ENCODE data around the gene IL7R. TPM values are rescaled to one million over a fixed set of nuclear protein-coding genes. Genes with fewer than 3 reads are reported as not detected.

Gene IL7R
- 57.7 and 64.1 TPM in 2 replicates for total RNA-seq

GRCh38 chr5:35856765-35857351 lies at the start of gene IL7R:
Gene IL7R, plus strand, starts transcription at chr5:35856891. Its CDS starts 87 bp downstream, at chr5:35856978.
- peak; percentile 82 for DNase-seq
- peaks cover 47% of the 10 kb centered on the region for H3K36me3 Mint-ChIP-seq (ENCODE audit: low read depth)
- intact Hi-C loops (cut with micrococcal nuclease): loop anchor here (1.0 to 5.0 kb wide), 10 partner anchors 21 to 295 kb away; partner anchors contain the start of genes LMBRD2, SKP2 and SPEF2
- H3K4me1 Mint-ChIP-seq: peaks cover 78% of the 10 kb centered on the region
- H3K9me3 Mint-ChIP-seq: no peaks in the 10 kb centered on the region
- peak within 1 kb of the TSS; percentile 99 for H3K27ac Mint-ChIP-seq
- H3K27me3 Mint-ChIP-seq: no peaks in the 10 kb centered on the region
- peak within 1 kb of the TSS; percentile 87 for H3K4me3 Mint-ChIP-seq

GRCh38 chr5:35810601-35811000 lies 46.1 kb upstream of the IL7R start:
- peak; percentile 78 for DNase-seq
- peaks cover 41% of the 10 kb centered on the region for H3K4me1 Mint-ChIP-seq
- H3K27me3 Mint-ChIP-seq: no peaks in the 10 kb centered on the region
- intact Hi-C loops (cut with micrococcal nuclease): loop anchor here (2.0 kb wide), 1 partner anchor 26 kb away; no protein-coding TSS in a partner anchor
- H3K9me3 Mint-ChIP-seq: peaks cover 4% of the 10 kb centered on the region
- peak overlapping the region; percentile 97 for H3K27ac Mint-ChIP-seq
- peaks cover 7% of the 10 kb centered on the region for H3K36me3 Mint-ChIP-seq (ENCODE audit: low read depth)
- peak overlapping the region; percentile 71 for H3K4me3 Mint-ChIP-seq

- H3K36me3 Mint-ChIP-seq (ENCODE audit: low read depth): peaks cover 7% of the 10 kb centered on the region
- DNase-seq: peak; percentile 87
- H3K27me3 Mint-ChIP-seq: no peaks in the 10 kb centered on the region
- peak overlapping the region; percentile 97 for H3K27ac Mint-ChIP-seq
- H3K4me3 Mint-ChIP-seq: peak overlapping the region; percentile 73
- intact Hi-C loops (cut with micrococcal nuclease): loop anchor here (1.0 to 2.0 kb wide), 9 partner anchors 10 to 93 kb away; no protein-coding TSS in a partner anchor
- peaks cover 4% of the 10 kb centered on the region for H3K9me3 Mint-ChIP-seq
- H3K4me1 Mint-ChIP-seq: peaks cover 41% of the 10 kb centered on the region
These were observed 45.5 kb upstream of the IL7R start for GRCh38 chr5:35811108-35811741.

- no peaks in the 10 kb centered on the region for H3K27me3 Mint-ChIP-seq
- H3K36me3 Mint-ChIP-seq (ENCODE audit: low read depth): peaks cover 2% of the 10 kb centered on the region
- DNase-seq: no peak
- H3K4me1 Mint-ChIP-seq: peaks cover 35% of the 10 kb centered on the region
- H3K9me3 Mint-ChIP-seq: peaks cover 4% of the 10 kb centered on the region
- intact Hi-C loops (cut with micrococcal nuclease): no loop called here
- no peak overlapping the region for H3K4me3 Mint-ChIP-seq
- peak overlapping the region; percentile 51 for H3K27ac Mint-ChIP-seq
These were observed 43.2 kb upstream of the IL7R start for GRCh38 chr5:35813521-35813920.

- peak; percentile 83 for DNase-seq
- intact Hi-C loops (cut with micrococcal nuclease): loop anchor here (5.0 kb wide), 1 partner anchor 143 kb away; no protein-coding TSS in a partner anchor
- H3K27ac Mint-ChIP-seq: no peak overlapping the region
- peaks cover 7% of the 10 kb centered on the region for H3K9me3 Mint-ChIP-seq
- H3K36me3 Mint-ChIP-seq (ENCODE audit: low read depth): peaks cover 6% of the 10 kb centered on the region
- no peak overlapping the region for H3K4me3 Mint-ChIP-seq
- no peaks in the 10 kb centered on the region for H3K27me3 Mint-ChIP-seq
- peaks cover 34% of the 10 kb centered on the region for H3K4me1 Mint-ChIP-seq
These were observed 41.4 kb upstream of the IL7R start for GRCh38 chr5:35815089-35815936.

- Mint-ChIP-seq H3K4me3 (no peak overlapping the region), H3K27me3 (no peaks in the 10 kb centered on the region), H3K9me3 (peaks cover 12% of the 10 kb centered on the region), H3K27ac (no peak overlapping the region), H3K36me3 (ENCODE audit: low read depth) (peaks cover 10% of the 10 kb centered on the region), H3K4me1 (peaks cover 34% of the 10 kb centered on the region)
- DNase-seq: peak; percentile 59
- intact Hi-C loops (cut with micrococcal nuclease): loop anchor here (5.0 kb wide), 1 partner anchor 145 kb away; no protein-coding TSS in a partner anchor
These were observed 39.7 kb upstream of the IL7R start for GRCh38 chr5:35816881-35817521.

- Mint-ChIP-seq H3K27ac (peak overlapping the region; percentile 15), H3K9me3 (peaks cover 12% of the 10 kb centered on the region), H3K36me3 (ENCODE audit: low read depth) (peaks cover 11% of the 10 kb centered on the region), H3K4me1 (peaks cover 52% of the 10 kb centered on the region), H3K27me3 (no peaks in the 10 kb centered on the region), H3K4me3 (peak overlapping the region; percentile 9)
- intact Hi-C loops (cut with micrococcal nuclease): loop anchor here (5.0 kb wide), 1 partner anchor 147 kb away; no protein-coding TSS in a partner anchor
- DNase-seq: peak; percentile 13
These were observed 37.7 kb upstream of the IL7R start for GRCh38 chr5:35819026-35819425.

- peak; percentile 59 for DNase-seq
- Mint-ChIP-seq H3K36me3 (ENCODE audit: low read depth) (peaks cover 15% of the 10 kb centered on the region), H3K27ac (peak overlapping the region; percentile 77), H3K4me3 (no peak overlapping the region), H3K27me3 (no peaks in the 10 kb centered on the region), H3K4me1 (peaks cover 54% of the 10 kb centered on the region), H3K9me3 (peaks cover 12% of the 10 kb centered on the region)
- intact Hi-C loops (cut with micrococcal nuclease): loop anchor here (5.0 kb wide), 1 partner anchor 147 kb away; no protein-coding TSS in a partner anchor
These were observed 37.0 kb upstream of the IL7R start for GRCh38 chr5:35819668-35820067.

GRCh38 chr5:35820735-35821134 lies 36.0 kb upstream of the IL7R start:
- DNase-seq: peak; percentile 52
- intact Hi-C loops (cut with micrococcal nuclease): loop anchor here (1.0 kb wide), 2 partner anchors 9 to 12 kb away; no protein-coding TSS in a partner anchor
- Mint-ChIP-seq H3K36me3 (ENCODE audit: low read depth) (peaks cover 17% of the 10 kb centered on the region), H3K27ac (peak overlapping the region; percentile 77), H3K9me3 (peaks cover 12% of the 10 kb centered on the region), H3K4me1 (peaks cover 60% of the 10 kb centered on the region), H3K27me3 (no peaks in the 10 kb centered on the region), H3K4me3 (no peak overlapping the region)

GRCh38 chr5:35821513-35821912 lies 35.2 kb upstream of the IL7R start:
- peaks cover 17% of the 10 kb centered on the region for H3K36me3 Mint-ChIP-seq (ENCODE audit: low read depth)
- peaks cover 68% of the 10 kb centered on the region for H3K4me1 Mint-ChIP-seq
- H3K27me3 Mint-ChIP-seq: no peaks in the 10 kb centered on the region
- H3K9me3 Mint-ChIP-seq: peaks cover 12% of the 10 kb centered on the region
- peak overlapping the region; percentile 64 for H3K4me3 Mint-ChIP-seq
- intact Hi-C loops (cut with micrococcal nuclease): loop anchor here (1.0 kb wide), 2 partner anchors 10 to 11 kb away; no protein-coding TSS in a partner anchor
- DNase-seq: peak; percentile 64
- H3K27ac Mint-ChIP-seq: peak overlapping the region; percentile 90

GRCh38 chr5:35822511-35822910 lies 34.2 kb upstream of the IL7R start:
- Mint-ChIP-seq H3K36me3 (ENCODE audit: low read depth) (peaks cover 17% of the 10 kb centered on the region), H3K9me3 (peaks cover 12% of the 10 kb centered on the region), H3K27me3 (no peaks in the 10 kb centered on the region), H3K4me1 (peaks cover 77% of the 10 kb centered on the region), H3K4me3 (peak overlapping the region; percentile 64), H3K27ac (peak overlapping the region; percentile 90)
- peak; percentile 82 for DNase-seq
- intact Hi-C loops (cut with micrococcal nuclease): no loop called here

GRCh38 chr5:35823347-35824098 lies 33.2 kb upstream of the IL7R start:
- Mint-ChIP-seq H3K9me3 (peaks cover 12% of the 10 kb centered on the region), H3K27ac (peak overlapping the region; percentile 98), H3K27me3 (no peaks in the 10 kb centered on the region), H3K36me3 (ENCODE audit: low read depth) (peaks cover 17% of the 10 kb centered on the region), H3K4me3 (peak overlapping the region; percentile 30), H3K4me1 (peaks cover 86% of the 10 kb centered on the region)
- DNase-seq: peak; percentile 70
- intact Hi-C loops (cut with micrococcal nuclease): no loop called here

All from activated CD4-positive, alpha-beta T cell treated with anti-CD3 and anti-CD28 coated beads, Interleukin-2, amount 10 ng/mL, durations not matched to agents 24 days and 14 days (primary cell).